Measurements from ENCODE around the gene SMPX.
"Not testable (repeated sequence)": the region's sequence is repeated elsewhere in the genome, so short reads cannot be mapped to it uniquely, and the experiment has no call there.

The SMPX gene

DNA sequence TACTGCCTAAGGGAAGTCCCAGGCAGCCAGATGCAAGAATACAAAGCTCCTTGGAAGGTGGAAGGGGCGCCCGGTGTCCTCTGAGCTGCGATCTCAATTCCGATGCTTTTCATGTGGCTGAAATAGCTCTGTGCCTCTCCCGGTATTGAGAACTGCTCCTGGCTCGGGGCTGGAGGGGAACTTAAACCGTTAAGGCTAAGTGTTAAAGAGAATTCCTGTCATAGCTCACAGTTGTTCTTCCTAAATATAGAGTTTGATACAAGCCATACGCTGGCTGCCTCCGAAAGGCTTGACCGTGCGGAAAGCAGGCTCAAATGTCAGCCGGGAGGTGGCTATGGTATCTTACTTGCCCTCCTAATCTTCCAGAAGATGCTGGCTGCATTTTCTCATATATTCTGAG lies at the start of gene SMPX:
Gene SMPX, minus strand, starts transcription at position 157 of the 400 bp plus-strand sequence. CDS start 3,826 bp downstream, outside the sequence.
- DNase-seq: no peak

GRCh38 chrX:21806691-21807090 lies 48.8 kb upstream of the SMPX start:
- no peak for DNase-seq

DNA sequence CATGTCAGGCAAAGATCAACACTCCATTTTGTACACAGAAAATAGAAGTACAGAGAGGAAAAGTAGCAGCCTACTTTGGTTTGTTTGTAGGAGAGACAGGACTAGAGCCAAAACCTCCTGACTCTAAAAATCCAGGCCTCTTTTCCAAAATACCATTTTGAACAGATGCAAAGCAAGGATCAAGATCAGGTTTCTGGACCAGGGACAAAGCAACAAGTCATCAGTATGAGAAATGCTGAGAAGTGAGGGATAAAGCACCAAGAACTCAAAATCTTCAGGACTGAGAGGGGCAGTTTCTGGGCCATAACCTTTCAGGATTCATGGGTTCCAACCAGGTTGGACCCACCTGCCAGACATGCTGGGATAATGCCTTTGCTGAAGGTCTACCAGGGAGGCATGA lies 44.9 kb upstream of the SMPX start:
- DNase-seq: no peak

GRCh38 chrX:21802054-21802670 lies 44.2 kb upstream of the SMPX start:
- no peak for DNase-seq

DNA sequence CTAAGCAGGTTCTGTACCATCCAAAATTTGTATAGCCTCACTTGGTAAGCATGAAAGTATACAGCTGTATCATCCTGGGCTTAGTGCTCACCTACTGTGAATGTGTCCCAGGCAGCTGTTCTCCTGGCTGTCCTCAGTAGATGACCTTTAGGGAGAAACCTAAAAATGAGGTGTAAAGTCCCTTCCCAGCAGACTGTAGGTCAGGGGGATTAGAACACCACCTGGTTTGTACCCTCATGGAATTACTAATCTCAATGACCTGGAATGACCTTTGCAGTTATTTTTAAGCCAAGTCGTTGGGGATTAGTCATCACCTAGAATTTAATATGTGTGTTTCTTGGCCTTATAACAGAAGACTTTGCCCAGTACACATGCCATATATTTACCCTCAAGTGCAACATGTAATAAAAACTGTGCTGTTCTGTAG lies 42.4 kb upstream of the SMPX start:
- DNase-seq: no peak

DNA sequence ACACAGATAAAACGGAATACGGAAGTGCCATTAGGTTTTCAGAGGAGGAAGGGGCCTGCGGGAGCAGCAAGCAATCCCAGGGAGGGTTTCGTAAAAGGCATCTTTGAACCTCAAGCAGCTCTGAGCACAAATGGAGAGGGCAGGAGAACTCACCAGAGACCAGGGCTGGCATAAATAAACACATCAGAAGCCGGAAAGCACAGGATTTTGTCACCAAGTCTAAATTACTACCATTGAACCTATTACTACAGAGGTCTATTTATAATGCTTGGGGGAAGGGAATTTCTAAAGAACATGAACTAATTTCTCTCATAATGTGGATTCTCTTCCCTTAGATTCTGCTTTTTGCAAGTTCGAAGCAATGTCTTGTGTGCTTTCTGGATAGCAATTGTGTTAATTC lies 41.9 kb upstream of the SMPX start:
- DNase-seq: no peak

GRCh38 chrX:21798677-21799219 lies 40.8 kb upstream of the SMPX start:
- peak; percentile 12 for DNase-seq

- DNase-seq: no peak
Measured at GRCh38 chrX:21781976-21782375, 24.1 kb upstream of the SMPX start.

- DNase-seq: no peak
Measured at GRCh38 chrX:21781525-21781924, 23.6 kb upstream of the SMPX start.

GRCh38 chrX:21779095-21779494 lies 21.2 kb upstream of the SMPX start:
- DNase-seq: no peak

DNA sequence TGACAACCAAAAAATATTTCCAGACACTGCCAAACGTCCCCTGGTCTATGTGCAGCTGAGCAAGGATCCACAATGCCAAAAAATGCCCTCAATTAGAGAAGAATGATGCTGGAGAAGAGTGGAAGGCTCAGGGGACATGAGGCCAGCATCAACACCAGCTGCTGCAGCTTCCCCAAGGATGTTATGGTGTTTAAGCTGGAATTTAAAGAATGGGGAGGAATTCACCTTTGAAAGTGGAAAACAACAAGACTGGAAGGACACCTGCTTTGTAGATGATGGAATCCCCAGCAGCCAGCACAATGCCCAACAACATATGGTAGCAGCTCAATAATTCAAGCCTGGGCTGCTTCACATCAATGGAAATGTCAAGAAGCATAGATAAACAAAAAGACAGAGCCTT lies 20.3 kb upstream of the SMPX start:
- DNase-seq: no peak

- DNase-seq: not testable (repeated sequence)
Measured at GRCh38 chrX:21775128-21775527, 17.2 kb upstream of the SMPX start.

- not testable (repeated sequence) for DNase-seq
Measured at GRCh38 chrX:21773036-21773435, 15.1 kb upstream of the SMPX start.

GRCh38 chrX:21770631-21771321 lies 12.9 kb upstream of the SMPX start:
- no peak for DNase-seq

DNA sequence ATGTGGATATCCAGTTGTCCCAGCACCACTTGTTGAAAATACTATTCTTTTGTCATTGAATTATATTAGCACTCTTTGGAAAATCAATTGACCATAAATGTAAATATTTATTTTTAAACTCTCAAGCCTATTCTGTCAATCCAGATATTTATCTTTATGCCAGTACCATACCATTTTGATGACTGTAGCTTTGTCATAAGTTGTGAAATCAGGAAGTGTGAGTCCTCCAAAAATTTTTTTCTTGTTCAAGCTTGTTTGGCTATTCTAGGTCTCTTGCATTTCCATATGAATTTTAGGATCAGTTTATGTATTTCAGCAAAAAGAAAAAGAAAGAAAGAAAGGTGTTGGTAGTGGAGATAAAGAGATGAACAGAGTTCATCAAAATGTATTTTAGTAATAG lies 8.2 kb upstream of the SMPX start:
- no peak for DNase-seq

- no peak for DNase-seq
Measured at GRCh38 chrX:21764008-21764407, 6.1 kb upstream of the SMPX start.

DNA sequence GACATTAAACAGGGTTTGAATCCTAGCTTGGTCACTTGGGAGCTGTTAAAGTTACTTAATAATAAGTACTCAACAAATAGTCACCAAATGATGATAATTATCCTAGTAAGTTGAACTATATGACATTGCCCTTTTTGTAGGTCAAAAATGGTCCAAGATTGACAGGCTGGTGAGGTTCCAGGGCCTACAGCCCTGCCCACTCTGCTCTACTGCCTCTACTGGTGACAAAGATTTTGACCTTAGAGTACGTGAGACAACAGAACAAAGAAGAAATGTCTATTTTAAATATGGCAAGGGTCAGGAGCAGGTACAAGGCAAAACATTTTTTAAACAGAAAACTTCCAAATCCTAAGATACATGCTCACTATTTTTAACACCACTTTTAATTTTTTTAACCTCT lies 572 bp upstream of the SMPX start:
- DNase-seq: no peak

GRCh38 chrX:21756785-21757529 lies 959 bp downstream of the SMPX start:
- DNase-seq: no peak

DNA sequence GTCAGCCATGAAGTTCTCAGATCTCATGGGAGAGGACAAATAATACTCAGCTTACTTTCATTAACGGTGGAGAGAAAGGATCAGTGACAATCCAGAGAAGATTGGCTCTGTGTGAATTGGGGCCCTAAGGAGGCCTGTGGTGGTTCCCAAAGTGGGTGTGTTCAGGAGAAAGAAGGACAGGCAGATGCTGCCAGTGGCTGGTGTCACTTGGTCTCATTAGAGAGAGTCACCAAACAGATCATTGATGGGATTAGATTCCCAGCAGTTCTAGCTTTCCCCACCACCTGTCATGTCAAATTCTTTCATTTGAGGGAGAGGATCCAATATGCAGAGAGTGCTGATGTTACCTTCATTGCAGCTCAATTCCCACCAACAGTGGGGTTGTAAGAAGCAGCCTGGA lies 8.0 kb downstream of the SMPX start:
- no peak for DNase-seq

- DNase-seq: no peak
Measured at GRCh38 chrX:21748235-21748634, 9.7 kb downstream of the SMPX start.

- DNase-seq: no peak
Measured at GRCh38 chrX:21747558-21747957, 10.4 kb downstream of the SMPX start.

DNA sequence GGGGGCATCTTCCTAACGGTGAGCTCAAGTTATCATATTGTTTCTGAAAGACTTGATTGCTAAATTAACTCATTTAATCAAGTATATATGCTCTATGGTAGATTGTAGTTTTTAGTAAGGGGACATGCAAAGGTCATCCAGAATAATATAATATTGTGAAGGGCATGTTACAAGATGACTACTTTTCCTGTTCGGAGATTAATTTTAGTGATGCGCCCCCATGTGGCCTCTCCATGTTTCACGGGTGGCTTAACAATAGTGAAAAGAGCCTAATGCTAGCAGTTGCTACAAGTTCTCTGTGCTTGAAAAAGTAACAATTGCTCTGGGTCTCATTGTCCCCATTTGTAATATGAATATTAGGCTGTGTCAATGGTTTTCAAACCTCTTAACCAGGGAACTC lies 12.2 kb downstream of the SMPX start:
- no peak for DNase-seq

GRCh38 chrX:21744721-21745120 lies 13.2 kb downstream of the SMPX start:
- no peak for DNase-seq

- no peak for DNase-seq
Measured at GRCh38 chrX:21744060-21744459, 13.9 kb downstream of the SMPX start.

Measured in NCI-H748 treated with DMSO at 0.1 percent for 48 hours (cell line).